ENCODE data around the gene LCN10.
"Not testable (repeated sequence)": the region's sequence is repeated elsewhere in the genome, so short reads cannot be mapped to it uniquely, and the experiment has no call there.

DNA sequence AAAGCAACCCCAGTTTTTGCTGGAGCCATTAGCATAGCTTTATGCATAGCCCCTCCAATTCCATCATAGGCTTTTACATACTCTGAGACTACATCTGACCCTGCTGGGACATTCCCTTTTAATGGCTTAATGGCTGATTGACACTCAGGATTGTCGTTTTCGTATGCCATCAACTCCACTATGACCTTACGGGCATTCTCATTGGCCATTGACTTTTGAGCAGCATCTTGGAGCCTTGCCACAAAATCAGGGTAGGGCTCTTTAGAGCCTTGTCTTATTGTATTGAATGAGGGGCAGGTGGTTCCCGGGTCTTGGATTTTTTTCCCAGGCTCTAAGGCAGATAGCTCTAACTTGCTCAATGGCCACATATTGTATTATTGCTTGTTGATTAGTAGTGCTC lies 44.2 kb upstream of the LCN10 start:
- TF ChIP-seq HOXA7 (CRISPR knock-in tag; IDR thresholded peaks at IDR 0.05); EP300 (IDR thresholded peaks at IDR 0.05); ESRRA (IDR thresholded peaks at IDR 0.05; ENCODE audit: borderline replicate concordance, low read length); SMC3 (IDR thresholded peaks at IDR 0.05); POLR2A (IDR thresholded peaks at IDR 0.05; ENCODE audit: low read length): not testable (repeated sequence)
- TF ChIP-seq, protein P1, sequence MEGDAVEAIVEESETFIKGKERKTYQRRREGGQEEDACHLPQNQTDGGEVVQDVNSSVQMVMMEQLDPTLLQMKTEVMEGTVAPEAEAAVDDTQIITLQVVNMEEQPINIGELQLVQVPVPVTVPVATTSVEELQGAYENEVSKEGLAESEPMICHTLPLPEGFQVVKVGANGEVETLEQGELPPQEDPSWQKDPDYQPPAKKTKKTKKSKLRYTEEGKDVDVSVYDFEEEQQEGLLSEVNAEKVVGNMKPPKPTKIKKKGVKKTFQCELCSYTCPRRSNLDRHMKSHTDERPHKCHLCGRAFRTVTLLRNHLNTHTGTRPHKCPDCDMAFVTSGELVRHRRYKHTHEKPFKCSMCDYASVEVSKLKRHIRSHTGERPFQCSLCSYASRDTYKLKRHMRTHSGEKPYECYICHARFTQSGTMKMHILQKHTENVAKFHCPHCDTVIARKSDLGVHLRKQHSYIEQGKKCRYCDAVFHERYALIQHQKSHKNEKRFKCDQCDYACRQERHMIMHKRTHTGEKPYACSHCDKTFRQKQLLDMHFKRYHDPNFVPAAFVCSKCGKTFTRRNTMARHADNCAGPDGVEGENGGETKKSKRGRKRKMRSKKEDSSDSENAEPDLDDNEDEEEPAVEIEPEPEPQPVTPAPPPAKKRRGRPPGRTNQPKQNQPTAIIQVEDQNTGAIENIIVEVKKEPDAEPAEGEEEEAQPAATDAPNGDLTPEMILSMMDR (IDR thresholded peaks at IDR 0.05) = not testable (repeated sequence)
- TF ChIP-seq, protein P2, sequence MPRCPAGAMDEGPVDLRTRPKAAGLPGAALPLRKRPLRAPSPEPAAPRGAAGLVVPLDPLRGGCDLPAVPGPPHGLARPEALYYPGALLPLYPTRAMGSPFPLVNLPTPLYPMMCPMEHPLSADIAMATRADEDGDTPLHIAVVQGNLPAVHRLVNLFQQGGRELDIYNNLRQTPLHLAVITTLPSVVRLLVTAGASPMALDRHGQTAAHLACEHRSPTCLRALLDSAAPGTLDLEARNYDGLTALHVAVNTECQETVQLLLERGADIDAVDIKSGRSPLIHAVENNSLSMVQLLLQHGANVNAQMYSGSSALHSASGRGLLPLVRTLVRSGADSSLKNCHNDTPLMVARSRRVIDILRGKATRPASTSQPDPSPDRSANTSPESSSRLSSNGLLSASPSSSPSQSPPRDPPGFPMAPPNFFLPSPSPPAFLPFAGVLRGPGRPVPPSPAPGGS (IDR thresholded peaks at IDR 0.05) = not testable (repeated sequence)

Data from A549 (cell line).